SH-SY5Y (cell line): Measurements from ENCODE around the gene BET1.

ENCODE experiments used
- GATA2 ChIP-seq: IDR thresholded peaks from 2 replicates; pipeline ENCODE4 v1.6.1; 2011; ENCODE audit warnings: mild to moderate bottlenecking, low read depth, low read length
- GATA3 ChIP-seq: IDR thresholded peaks from 2 replicates; pipeline ENCODE4 v1.6.1; 2011; ENCODE audit warnings: low read depth, mild to moderate bottlenecking, low read length, moderate library complexity

- TF ChIP-seq GATA3 (no peak), GATA2 (no peak)
Observed at GRCh38 chr7:94041529-94041928, 37.4 kb upstream of the BET1 start.
